ENCODE results near the gene GLI1. TPM values are rescaled to one million over a fixed set of nuclear protein-coding genes. Genes with fewer than 3 reads are reported as not detected.

Gene GLI1
- total and polyA plus RNA-seq, 2 of the 13 experiments (the other 11 are each of a cell fraction or from before 2014, with no cell fraction given) = 0.09 to 0.20 TPM

GRCh38 chr12:57451233-57451778 lies 8.3 kb upstream of the GLI1 start (continued):
- TF ChIP-seq ZNF136 (CRISPR knock-in tag; IDR thresholded peaks at IDR 0.05; ENCODE audit: low read depth) (0 out of 2 replicates have a peak, but pooled peaks have one; percentile 49), ZFYVE20 (CRISPR knock-in tag; IDR thresholded peaks at IDR 0.05; ENCODE audit: borderline replicate concordance, low read depth) (no peak), BRD4 (CRISPR knock-in tag; IDR thresholded peaks at IDR 0.05) (peak; percentile 65; the same call in 1 of the 2 replicates), KLF9 (CRISPR knock-in tag; IDR thresholded peaks at IDR 0.05; ENCODE audit: low read depth) (0 out of 2 replicates have a peak, but pooled peaks have one; percentile 57), ZBTB33 (CRISPR knock-in tag; IDR thresholded peaks at IDR 0.05) (peak; percentile 78), GATAD1 (CRISPR knock-in tag; IDR thresholded peaks at IDR 0.05) (peak; percentile 75), ZBTB7B (CRISPR knock-in tag; IDR thresholded peaks at IDR 0.05) (peak; percentile 98), ISX (CRISPR knock-in tag; conservative IDR thresholded peaks at IDR 0.05) (no peak), NCOA5 (CRISPR knock-in tag; IDR thresholded peaks at IDR 0.05) (no peak), FOXM1 (CRISPR knock-in tag; IDR thresholded peaks at IDR 0.05) (no peak), ZFP37 (CRISPR knock-in tag; IDR thresholded peaks at IDR 0.05; ENCODE audit: borderline replicate concordance) (no peak), SCMH1 (CRISPR knock-in tag; IDR thresholded peaks at IDR 0.05; ENCODE audit: borderline replicate concordance) (no peak), HNF1A (IDR thresholded peaks at IDR 0.05; ENCODE audit: low read depth) (peak; percentile 68; the same call in 1 of the 2 replicates), HNF1A (CRISPR knock-in tag; IDR thresholded peaks at IDR 0.05; ENCODE audit: borderline replicate concordance) (peak; percentile 90), NFE2L2 (IDR thresholded peaks at IDR 0.05; ENCODE audit: low read length) (no peak), PRPF4 (IDR thresholded peaks at IDR 0.05; ENCODE audit: low read depth, low read length, poor library complexity, severe bottlenecking) (no peak), ZNF562 (CRISPR knock-in tag; IDR thresholded peaks at IDR 0.05; ENCODE audit: borderline replicate concordance) (no peak), ZNF615 (CRISPR knock-in tag; IDR thresholded peaks at IDR 0.05; ENCODE audit: borderline replicate concordance) (no peak), CCDC6 (CRISPR knock-in tag; IDR thresholded peaks at IDR 0.05) (0 out of 2 replicates have a peak, but pooled peaks have one; percentile 42), STAG1 (CRISPR knock-in tag; IDR thresholded peaks at IDR 0.05) (no peak), ZGPAT (CRISPR knock-in tag; IDR thresholded peaks at IDR 0.05) (peak; percentile 93), NFE2L1 (CRISPR knock-in tag; IDR thresholded peaks at IDR 0.05; ENCODE audit: borderline replicate concordance) (no peak), EP300 (IDR thresholded peaks at IDR 0.05; ENCODE audit: low read depth in 2 of 2, low read length in 2 of 2) (peak; percentile 55 to 96; a peak in 3 of 4 replicates), EP300 (CRISPR knock-in tag; IDR thresholded peaks at IDR 0.05; ENCODE audit: borderline replicate concordance) (peak; percentile 90)

Measured in HepG2 (cell line).